ENCODE measurements around the gene RESF1. TPM values are rescaled to one million over a fixed set of nuclear protein-coding genes. Genes with fewer than 3 reads are reported as not detected.

The RESF1 gene
- total RNA-seq, 1 experiment from 2014 or later, result 38.1 TPM

Other genes starting within 250 kb of the RESF1 start
- gene AMN1, start 230.4 kb upstream of the RESF1 start, total RNA-seq (2014; rRNA removed; shearing (Covaris generic)), result 9.5 and 11.7 TPM in 2 replicates
- gene BICD1, start 147.4 kb downstream of the RESF1 start, total RNA-seq (2014; rRNA removed; shearing (Covaris generic)), result 10.5 and 15.1 TPM in 2 replicates

Data from RPMI7951 (cell line).